Vein endothelial cell (primary cell): ENCODE data around the gene SLC22A16. TPM values are rescaled to one million over a fixed set of nuclear protein-coding genes. Genes with fewer than 3 reads are reported as not detected.

Experiments used
- total RNA-seq: library from RNA; depleted of rRNA; stranded (reverse); fragments of >200 nt; gene quantifications from 2 replicates; pipeline ENCODE4 v1.2.3, GENCODE V29; 2012

SLC22A16 gene, protein sequence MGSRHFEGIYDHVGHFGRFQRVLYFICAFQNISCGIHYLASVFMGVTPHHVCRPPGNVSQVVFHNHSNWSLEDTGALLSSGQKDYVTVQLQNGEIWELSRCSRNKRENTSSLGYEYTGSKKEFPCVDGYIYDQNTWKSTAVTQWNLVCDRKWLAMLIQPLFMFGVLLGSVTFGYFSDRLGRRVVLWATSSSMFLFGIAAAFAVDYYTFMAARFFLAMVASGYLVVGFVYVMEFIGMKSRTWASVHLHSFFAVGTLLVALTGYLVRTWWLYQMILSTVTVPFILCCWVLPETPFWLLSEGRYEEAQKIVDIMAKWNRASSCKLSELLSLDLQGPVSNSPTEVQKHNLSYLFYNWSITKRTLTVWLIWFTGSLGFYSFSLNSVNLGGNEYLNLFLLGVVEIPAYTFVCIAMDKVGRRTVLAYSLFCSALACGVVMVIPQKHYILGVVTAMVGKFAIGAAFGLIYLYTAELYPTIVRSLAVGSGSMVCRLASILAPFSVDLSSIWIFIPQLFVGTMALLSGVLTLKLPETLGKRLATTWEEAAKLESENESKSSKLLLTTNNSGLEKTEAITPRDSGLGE
- not detected in 2 replicates for total RNA-seq

DNA sequence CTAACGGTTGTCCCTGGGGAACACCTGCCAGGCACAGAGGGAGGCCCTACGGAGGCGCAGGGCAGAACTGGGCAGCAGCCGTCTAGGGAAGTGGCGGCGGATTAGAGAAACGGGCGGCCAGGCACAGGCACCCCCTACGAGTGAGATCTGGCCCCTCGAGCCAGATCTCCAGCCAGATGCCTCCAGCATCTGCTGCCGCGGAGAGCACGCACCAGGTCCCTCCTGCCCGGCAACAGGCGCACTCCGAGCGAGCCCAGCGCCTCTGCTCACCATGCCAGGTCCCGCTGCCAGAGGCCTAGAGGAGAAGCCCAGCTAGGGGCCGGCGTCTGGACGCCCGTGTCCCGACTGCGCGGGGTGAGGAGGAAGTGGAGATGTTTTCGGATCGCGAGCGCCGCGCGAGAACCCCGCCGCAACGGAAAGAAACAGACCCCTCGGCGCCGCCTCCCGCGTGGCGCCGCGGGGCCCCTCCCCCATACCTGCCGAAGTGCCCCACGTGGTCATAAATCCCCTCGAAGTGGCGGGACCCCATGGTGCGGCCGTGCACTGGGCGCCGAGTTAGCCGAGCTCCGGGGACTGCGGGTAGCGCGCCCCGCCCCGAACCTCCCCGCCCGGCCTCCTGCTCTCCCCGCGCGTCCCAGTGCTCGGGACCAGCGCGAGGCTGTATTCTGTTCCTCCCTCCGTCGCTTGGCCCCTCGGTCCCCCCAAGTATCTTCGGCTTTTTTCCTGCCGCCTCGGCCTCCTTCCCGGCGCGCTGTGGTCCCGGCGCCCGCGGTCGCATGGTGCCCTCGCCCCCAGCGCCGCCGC, at the start of gene SLC22A16:
SLC22A16 (minus strand) TSS at position 568 of the 804 bp plus-strand sequence; CDS start at position 529, 39 bp downstream.

DNA sequence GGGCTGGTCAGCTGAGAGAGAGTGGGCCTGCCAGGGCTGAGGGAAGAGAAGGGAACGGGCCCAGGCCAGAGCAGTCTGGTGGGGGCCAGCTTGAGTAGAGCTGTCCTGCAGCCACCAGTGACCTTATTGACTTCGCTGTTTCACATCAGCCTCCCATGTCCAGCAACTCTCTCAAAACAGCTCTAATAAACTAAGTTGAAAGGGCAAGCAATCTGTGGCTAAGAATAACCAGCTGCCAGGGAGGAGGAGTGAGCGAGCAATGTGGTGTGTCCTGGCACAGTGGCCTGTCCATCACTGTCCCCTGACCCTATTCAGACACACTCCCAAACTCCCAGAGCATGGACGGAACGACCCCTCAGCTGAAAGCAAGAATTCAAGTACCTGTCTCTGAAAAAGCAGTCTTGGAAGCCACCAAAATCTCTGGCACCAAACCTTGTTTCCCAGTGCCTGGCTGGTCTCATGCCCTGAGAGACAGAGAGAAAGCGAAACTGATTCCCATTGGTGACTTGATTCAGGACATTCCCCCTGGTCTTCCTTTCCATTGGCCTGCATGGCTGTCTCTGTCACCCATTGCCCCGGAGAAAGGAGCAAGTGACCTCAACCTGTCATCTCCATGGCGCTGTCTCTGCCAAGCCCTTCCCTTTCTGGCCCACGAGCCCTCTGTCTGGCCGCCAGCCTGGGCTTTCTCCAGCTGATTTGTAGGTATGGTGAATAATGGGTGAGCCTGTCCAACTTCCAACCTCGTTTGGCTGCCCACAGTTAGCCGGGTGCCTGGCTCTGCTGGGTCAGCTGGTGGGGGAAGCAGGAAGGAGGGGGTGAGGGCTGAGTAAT, 61.1 kb downstream of the SLC22A16 start, which contains the start of gene DDO:
DDO (minus strand) TSS at position 490 of the 831 bp plus-strand sequence. CDS start 2,113 bp downstream, outside the sequence.

Other genes with a start within 250 kb of the SLC22A16 start
- gene METTL24, start 118.3 kb downstream of the SLC22A16 start, total RNA-seq, result not detected in 2 replicates
- 0.33 TPM in 1 of 2 replicates, not detected in the other for gene DDO, start 61.0 kb downstream of the SLC22A16 start, total RNA-seq